ENCODE data around the gene SPATA19.

GRCh38 chr11:133840479-133840941 is 4.8 kb downstream of the SPATA19 start:
- TF ChIP-seq POLR2AphosphoS5 (IDR thresholded peaks at IDR 0.05; ENCODE audit: insufficient read depth in 1 of 2, low read depth in 1 of 2) = no peak
- no peak for TF ChIP-seq CTCF (IDR thresholded peaks at IDR 0.05)
- no peak for TF ChIP-seq POLR2A (IDR thresholded peaks at IDR 0.05)
